ENCODE results near the gene PNPLA3. TPM values are rescaled to one million over a fixed set of nuclear protein-coding genes. Genes with fewer than 3 reads are reported as not detected.

The PNPLA3 gene
- total RNA-seq, 1 donor from 2014 or later, result not detected

DNA sequence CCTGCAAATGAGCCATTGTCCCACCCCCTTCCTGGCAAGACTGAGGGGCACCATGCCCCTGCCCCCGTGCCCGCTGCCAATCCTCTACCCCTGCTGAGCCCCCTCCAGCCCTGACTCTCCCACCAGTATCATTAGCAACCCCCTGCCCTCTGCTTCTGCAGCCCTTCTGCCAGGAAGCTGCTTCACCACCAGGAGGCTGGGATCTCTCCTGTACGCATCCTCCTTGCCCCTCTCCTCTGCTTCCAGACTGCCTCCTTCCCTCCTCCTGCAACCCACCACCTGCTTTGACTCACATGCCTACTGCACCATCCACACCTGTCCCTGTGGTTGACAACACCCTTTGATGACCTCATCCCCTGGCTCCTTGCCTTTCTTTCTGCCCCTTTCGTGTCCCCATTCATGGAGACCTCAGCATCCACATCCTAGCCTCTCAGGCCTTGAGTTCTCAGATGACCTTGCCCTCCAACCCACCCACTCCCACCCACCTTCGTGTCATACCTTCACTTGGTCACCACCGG is 13.4 kb upstream of the PNPLA3 start:
- Histone ChIP-seq H3K36me3 (no peaks in the 10 kb centered on the region), H3K27ac (no peak overlapping the region), H3K4me3 (no peak overlapping the region), H3K9me3 (no peaks in the 10 kb centered on the region), H3K27me3 (no peaks in the 10 kb centered on the region), H3K4me1 (no peaks in the 10 kb centered on the region)
- no peak for DNase-seq (ENCODE audit: low spot score in 2 of 2)
- intact Hi-C loops (cut with DNase I), result no loop called here
- TF ChIP-seq, protein P1, sequence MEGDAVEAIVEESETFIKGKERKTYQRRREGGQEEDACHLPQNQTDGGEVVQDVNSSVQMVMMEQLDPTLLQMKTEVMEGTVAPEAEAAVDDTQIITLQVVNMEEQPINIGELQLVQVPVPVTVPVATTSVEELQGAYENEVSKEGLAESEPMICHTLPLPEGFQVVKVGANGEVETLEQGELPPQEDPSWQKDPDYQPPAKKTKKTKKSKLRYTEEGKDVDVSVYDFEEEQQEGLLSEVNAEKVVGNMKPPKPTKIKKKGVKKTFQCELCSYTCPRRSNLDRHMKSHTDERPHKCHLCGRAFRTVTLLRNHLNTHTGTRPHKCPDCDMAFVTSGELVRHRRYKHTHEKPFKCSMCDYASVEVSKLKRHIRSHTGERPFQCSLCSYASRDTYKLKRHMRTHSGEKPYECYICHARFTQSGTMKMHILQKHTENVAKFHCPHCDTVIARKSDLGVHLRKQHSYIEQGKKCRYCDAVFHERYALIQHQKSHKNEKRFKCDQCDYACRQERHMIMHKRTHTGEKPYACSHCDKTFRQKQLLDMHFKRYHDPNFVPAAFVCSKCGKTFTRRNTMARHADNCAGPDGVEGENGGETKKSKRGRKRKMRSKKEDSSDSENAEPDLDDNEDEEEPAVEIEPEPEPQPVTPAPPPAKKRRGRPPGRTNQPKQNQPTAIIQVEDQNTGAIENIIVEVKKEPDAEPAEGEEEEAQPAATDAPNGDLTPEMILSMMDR (IDR thresholded peaks at IDR 0.05), result no peak

DNA sequence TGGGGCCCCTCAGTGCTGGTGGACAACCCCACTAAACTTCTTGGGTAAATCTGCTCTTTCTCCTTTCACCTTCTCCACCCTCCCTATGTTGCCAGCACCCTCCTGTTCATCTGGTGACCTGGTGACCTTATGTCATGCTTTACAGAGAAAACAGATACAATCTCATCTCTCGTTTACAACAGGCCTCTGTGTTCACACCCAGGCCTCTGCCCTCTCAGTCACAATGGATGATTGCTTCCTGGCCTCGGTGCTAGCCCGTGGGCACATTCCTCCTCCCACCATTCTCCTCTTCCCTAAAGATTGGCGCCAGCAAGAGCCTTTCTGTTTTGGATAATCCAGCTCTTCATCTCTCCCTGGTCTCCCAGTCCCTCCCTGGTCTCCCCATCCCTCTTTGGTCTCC is 12.3 kb upstream of the PNPLA3 start:
- H3K27me3 ChIP-seq, result no peaks in the 10 kb centered on the region
- no peak overlapping the region for H3K4me3 ChIP-seq
- no peaks in the 10 kb centered on the region for H3K4me1 ChIP-seq
- H3K27ac ChIP-seq, result no peak overlapping the region
- no peaks in the 10 kb centered on the region for H3K36me3 ChIP-seq
- DNase-seq (ENCODE audit: low spot score in 2 of 2), result no peak
- TF ChIP-seq, protein P1 (IDR thresholded peaks at IDR 0.05), result no peak
- H3K9me3 ChIP-seq, result no peaks in the 10 kb centered on the region
- intact Hi-C loops (cut with DNase I), result no loop called here

DNA sequence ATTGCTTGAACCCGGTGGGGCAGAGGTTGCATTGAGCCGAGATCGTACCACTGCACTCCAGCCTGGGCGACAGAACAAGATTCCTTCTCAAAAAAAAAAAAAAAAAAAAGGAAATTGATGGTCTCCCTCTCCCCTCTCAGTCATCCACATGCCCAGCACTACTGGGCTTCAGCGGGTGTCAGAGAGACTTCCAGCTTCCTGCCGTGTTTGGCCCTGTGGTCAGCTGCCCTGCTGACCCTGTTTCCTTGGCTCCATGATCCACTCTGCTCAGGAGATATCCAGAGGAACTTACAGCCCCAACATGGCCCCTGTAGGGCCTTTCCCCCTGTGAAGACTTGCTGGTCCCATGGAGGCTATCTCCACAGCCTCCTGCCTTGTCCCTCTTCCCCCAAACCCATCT is 6.1 kb upstream of the PNPLA3 start:
- Histone ChIP-seq H3K27ac (no peak overlapping the region), H3K4me3 (no peak overlapping the region), H3K36me3 (no peaks in the 10 kb centered on the region), H3K9me3 (no peaks in the 10 kb centered on the region), H3K4me1 (no peaks in the 10 kb centered on the region), H3K27me3 (no peaks in the 10 kb centered on the region)
- peak in 1 of 2 donors; percentile 16 for DNase-seq (ENCODE audit: low spot score in 2 of 2)
- intact Hi-C loops (cut with DNase I), result no loop called here
- TF ChIP-seq, protein P1 (IDR thresholded peaks at IDR 0.05), result no peak

DNA sequence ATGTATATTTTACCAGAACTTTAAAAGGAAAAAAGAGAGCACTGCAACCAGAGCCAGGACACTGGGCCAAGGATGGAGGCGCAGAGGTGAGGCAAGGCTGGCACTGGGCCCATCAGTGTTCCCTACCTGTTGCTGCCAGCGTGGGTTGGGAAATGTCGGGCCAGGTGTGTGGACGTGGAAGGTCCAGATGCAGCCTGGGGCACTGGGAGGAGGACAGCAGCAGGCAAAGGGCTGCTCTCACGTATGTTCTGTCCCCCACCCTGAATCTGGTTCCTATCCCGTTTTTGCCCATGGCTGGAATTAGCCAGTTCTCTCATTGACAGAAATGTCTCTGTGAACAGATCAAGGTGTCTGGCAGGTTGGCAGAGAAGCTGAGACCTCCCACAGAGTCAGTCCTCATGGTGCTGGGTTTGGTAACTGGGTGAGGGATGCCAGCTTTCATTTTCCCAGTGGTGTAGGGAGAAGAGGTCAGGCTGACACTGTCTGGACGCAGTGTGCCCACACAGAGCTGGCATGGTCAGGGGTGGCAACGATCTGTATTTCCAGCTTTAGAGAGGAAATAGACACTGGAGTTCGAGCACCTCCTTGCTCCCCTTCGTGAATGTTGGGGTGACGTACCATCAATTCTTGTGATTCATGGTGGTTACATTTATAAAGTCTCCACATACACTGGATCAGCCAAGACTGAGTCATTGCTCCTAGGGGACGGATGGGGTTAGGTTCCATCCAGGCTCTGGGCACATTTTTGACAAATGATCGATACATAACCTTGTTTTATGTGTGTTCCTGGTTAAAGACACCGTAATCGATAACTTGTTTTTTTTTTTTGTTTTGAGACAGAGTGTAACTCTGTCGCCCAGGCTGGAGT is 4.3 kb upstream of the PNPLA3 start:
- TF ChIP-seq, protein P1 (IDR thresholded peaks at IDR 0.05), result no peak
- Histone ChIP-seq H3K4me1 (peaks cover 0 to 9% of the 10 kb centered on the region in 2 donors), H3K36me3 (no peaks in the 10 kb centered on the region), H3K9me3 (no peaks in the 10 kb centered on the region), H3K27ac (no peak overlapping the region), H3K4me3 (no peak overlapping the region), H3K27me3 (peaks cover 7% of the 10 kb centered on the region)
- intact Hi-C loops (cut with DNase I), result no loop called here
- no peak for DNase-seq (ENCODE audit: low spot score in 2 of 2)

DNA sequence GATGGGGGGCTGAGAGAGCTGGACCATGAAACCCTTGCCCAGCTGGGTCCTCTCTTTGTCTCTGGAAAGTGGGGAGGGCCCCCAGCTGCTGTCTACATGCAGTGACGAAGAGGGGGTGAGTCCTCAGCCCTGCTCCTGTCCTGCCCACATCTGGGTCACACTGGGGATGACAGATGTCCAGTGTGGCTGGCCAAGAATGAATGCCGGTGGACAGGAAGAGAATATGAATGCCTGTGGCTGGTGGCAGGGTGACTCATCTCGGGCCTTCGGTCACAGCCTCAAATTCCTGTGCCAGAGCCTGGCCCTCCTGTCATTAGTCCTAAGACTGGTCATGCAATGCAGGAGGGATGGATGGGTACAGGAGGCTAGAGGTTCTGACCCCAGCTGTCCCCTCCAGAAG is 2.2 kb upstream of the PNPLA3 start:
- no peaks in the 10 kb centered on the region for H3K36me3 ChIP-seq
- intact Hi-C loops (cut with DNase I), result no loop called here
- no peak overlapping the region for H3K4me3 ChIP-seq
- H3K4me1 ChIP-seq, result peaks cover 0 to 9% of the 10 kb centered on the region in 2 donors
- no peak overlapping the region for H3K27ac ChIP-seq
- H3K9me3 ChIP-seq, result no peaks in the 10 kb centered on the region
- TF ChIP-seq, protein P1 (IDR thresholded peaks at IDR 0.05), result no peak
- DNase-seq (ENCODE audit: low spot score in 2 of 2), result no peak
- H3K27me3 ChIP-seq, result peaks cover 14% of the 10 kb centered on the region
